Measurements from ENCODE around the gene PFDN6. TPM values are rescaled to one million over a fixed set of nuclear protein-coding genes. Genes with fewer than 3 reads are reported as not detected.

Gene PFDN6
- total and polyA plus RNA-seq, 9 of the 15 experiments (the other 6 are each of a cell fraction or from before 2014, with no cell fraction given), result 6.8 to 475 (median 216) TPM

GRCh38 chr6:33317669-33318425 lies 28.4 kb downstream of the PFDN6 start, which contains the start of gene ZBTB22 (continued):
- TF ChIP-seq MTA1 (IDR thresholded peaks at IDR 0.05; ENCODE audit: borderline replicate concordance) (no peak), MYC (IDR thresholded peaks at IDR 0.05; ENCODE audit: low read depth, low read length) (no peak; the same call in 1 of the 2 replicates), MYC (CRISPR knock-in tag; IDR thresholded peaks at IDR 0.05; ENCODE audit: borderline replicate concordance, low read depth) (no peak), LCOR (CRISPR knock-in tag; IDR thresholded peaks at IDR 0.05) (no peak), KDM4B (IDR thresholded peaks at IDR 0.05; ENCODE audit: borderline replicate concordance in 2 of 2, low read depth in 1 of 2) (no peak), ZNF707 (CRISPR knock-in tag; conservative IDR thresholded peaks at IDR 0.05) (no peak), CEBPB (tag; IDR thresholded peaks at IDR 0.05) (no peak), KAT7 (CRISPR knock-in tag; IDR thresholded peaks at IDR 0.05; ENCODE audit: borderline replicate concordance) (peak; percentile 54; the same call in 1 of the 2 replicates), ZBTB5 (IDR thresholded peaks at IDR 0.05) (peak; percentile 54; the same call in 1 of the 2 replicates), SP2 (IDR thresholded peaks at IDR 0.05; ENCODE audit: extremely low read depth, low read depth, low read length, poor library complexity, severe bottlenecking) (peak; percentile 40), ZNF830 (CRISPR knock-in tag; IDR thresholded peaks at IDR 0.05) (no peak), MAX (CRISPR knock-in tag; IDR thresholded peaks at IDR 0.05) (0 out of 2 replicates have a peak, but pooled peaks have one; percentile 19), NFATC3 (IDR thresholded peaks at IDR 0.05) (no peak; the same call in 1 of the 2 replicates), ZNF197 (CRISPR knock-in tag; IDR thresholded peaks at IDR 0.05; ENCODE audit: low read depth) (no peak), ZNF76 (CRISPR knock-in tag; IDR thresholded peaks at IDR 0.05; ENCODE audit: borderline replicate concordance) (no peak), RHOXF2B (CRISPR knock-in tag; conservative IDR thresholded peaks at IDR 0.05) (no peak), ZNF24 (IDR thresholded peaks at IDR 0.05) (no peak), ELK3 (CRISPR knock-in tag; IDR thresholded peaks at IDR 0.05) (no peak), POLR3G (IDR thresholded peaks at IDR 0.05; ENCODE audit: extremely low read depth, insufficient read length, insufficient replicate concordance) (no peak), NCOA1 (IDR thresholded peaks at IDR 0.05; ENCODE audit: low read depth) (no peak), RAD21 (CRISPR knock-in tag; conservative IDR thresholded peaks at IDR 0.05 in 1 of 2, IDR thresholded peaks at IDR 0.05 in 1 of 2) (no peak), ELF4 (CRISPR knock-in tag; IDR thresholded peaks at IDR 0.05) (no peak), GTF2A2 (tag; IDR thresholded peaks at IDR 0.05) (no peak), NCOR1 (IDR thresholded peaks at IDR 0.05) (no peak), GABPB2 (CRISPR knock-in tag; conservative IDR thresholded peaks at IDR 0.05) (no peak), GTF2B (IDR thresholded peaks at IDR 0.05; ENCODE audit: extremely low read depth, insufficient read length) (no peak), ZNF311 (CRISPR knock-in tag; IDR thresholded peaks at IDR 0.05) (no peak)

Measured in K562 (cell line).